ENCODE results near the gene IFI35.
A peak's percentile ranks its signal among the peaks of the same experiment; 100 is the strongest.
"Not testable (repeated sequence)": the region's sequence is repeated elsewhere in the genome, so short reads cannot be mapped to it uniquely, and the experiment has no call there.

IFI35 gene

GRCh38 chr17:42997984-42998938 lies 8.3 kb upstream of the IFI35 start, which contains the start of gene RPL27:
Gene RPL27 (plus strand): TSS chr17:42998419. CDS start chr17:42998751, 332 bp downstream.
- peak; percentile 100 for DNase-seq (ENCODE audit: low read depth)
- TF ChIP-seq CTCF (IDR thresholded peaks at IDR 0.05; ENCODE audit: control insufficient read depth, insufficient read depth, low read depth, low read length, missing control alignments), result peak; percentile 79
- peak within 1 kb of the TSS; percentile 76 for H3K4me3 ChIP-seq (ENCODE audit: control insufficient read depth, low read depth, low read length)

- DNase-seq (ENCODE audit: low read depth), result no peak
- peak overlapping the region; percentile 76 for H3K4me3 ChIP-seq (ENCODE audit: control insufficient read depth, low read depth, low read length)
- no peak for TF ChIP-seq CTCF (IDR thresholded peaks at IDR 0.05; ENCODE audit: control insufficient read depth, insufficient read depth, low read depth, low read length, missing control alignments)
Measured at GRCh38 chr17:42999003-42999525, 7.5 kb upstream of the IFI35 start.

- not testable (repeated sequence) for H3K4me3 ChIP-seq (ENCODE audit: control insufficient read depth, low read depth, low read length); DNase-seq (ENCODE audit: low read depth)
Measured at GRCh38 chr17:43000894-43001293, 5.7 kb upstream of the IFI35 start.

- no peak for DNase-seq (ENCODE audit: low read depth)
- peak; percentile 10 for TF ChIP-seq CTCF (IDR thresholded peaks at IDR 0.05; ENCODE audit: control insufficient read depth, insufficient read depth, low read depth, low read length, missing control alignments)
- H3K4me3 ChIP-seq (ENCODE audit: control insufficient read depth, low read depth, low read length), result no peak overlapping the region
Measured at GRCh38 chr17:43003542-43004172, 2.9 kb upstream of the IFI35 start.

- no peak for TF ChIP-seq CTCF (IDR thresholded peaks at IDR 0.05; ENCODE audit: control insufficient read depth, insufficient read depth, low read depth, low read length, missing control alignments)
- H3K4me3 ChIP-seq (ENCODE audit: control insufficient read depth, low read depth, low read length), result no peak overlapping the region
- DNase-seq (ENCODE audit: low read depth), result no peak
Measured at GRCh38 chr17:43010667-43011308, 4.2 kb downstream of the IFI35 start.

GRCh38 chr17:43011728-43012472 lies 5.3 kb downstream of the IFI35 start:
- TF ChIP-seq CTCF (IDR thresholded peaks at IDR 0.05; ENCODE audit: control insufficient read depth, insufficient read depth, low read depth, low read length, missing control alignments), result no peak
- no peak for DNase-seq (ENCODE audit: low read depth)
- H3K4me3 ChIP-seq (ENCODE audit: control insufficient read depth, low read depth, low read length), result no peak overlapping the region

All from AG09309 (cell line).